GM21529 (cell line): ENCODE data around the gene RBM47.
"Not testable (repeated sequence)": the region's sequence is repeated elsewhere in the genome, so short reads cannot be mapped to it uniquely, and the experiment has no call there.

ENCODE experiments used
- ATAC-seq: cut with Tn5 transposase; IDR thresholded peaks from one replicate; pipeline ENCODE4 v1.9.1; 2021; ENCODE audit not compliant: unreplicated experiment

Gene RBM47

DNA sequence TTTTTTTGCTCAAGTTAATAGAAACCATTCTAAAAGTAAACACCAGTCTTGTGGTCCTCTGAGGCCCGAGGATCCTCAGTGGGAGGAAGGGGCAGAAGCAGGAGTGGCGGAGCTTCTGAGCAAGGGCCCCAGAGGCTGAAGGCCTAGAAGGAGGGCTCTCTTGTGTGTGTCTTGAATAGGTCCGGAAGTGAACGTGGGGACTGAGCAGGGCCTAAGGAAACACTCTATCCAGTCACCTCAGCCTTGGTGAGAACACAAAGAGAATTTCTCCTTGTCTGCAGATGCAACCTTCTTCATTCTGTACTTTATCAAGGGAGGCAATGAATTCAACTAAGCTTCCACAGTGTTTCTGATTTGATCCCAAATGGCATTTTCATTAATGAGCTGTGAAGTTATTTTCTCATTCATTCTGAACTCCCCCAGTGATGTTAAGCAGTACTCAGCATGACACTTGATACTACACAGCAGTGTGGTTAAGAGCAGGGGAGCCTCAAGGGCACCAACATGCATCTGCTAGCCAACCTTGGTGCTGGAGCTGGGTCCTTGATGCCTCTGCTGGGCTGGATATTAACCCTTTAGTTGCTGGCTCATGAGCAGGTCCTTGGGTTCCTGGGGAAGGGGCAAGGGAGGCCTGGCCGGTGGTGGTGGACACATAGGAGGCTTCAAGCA, 64.7 kb downstream of the RBM47 start:
- ATAC-seq, result no peak

DNA sequence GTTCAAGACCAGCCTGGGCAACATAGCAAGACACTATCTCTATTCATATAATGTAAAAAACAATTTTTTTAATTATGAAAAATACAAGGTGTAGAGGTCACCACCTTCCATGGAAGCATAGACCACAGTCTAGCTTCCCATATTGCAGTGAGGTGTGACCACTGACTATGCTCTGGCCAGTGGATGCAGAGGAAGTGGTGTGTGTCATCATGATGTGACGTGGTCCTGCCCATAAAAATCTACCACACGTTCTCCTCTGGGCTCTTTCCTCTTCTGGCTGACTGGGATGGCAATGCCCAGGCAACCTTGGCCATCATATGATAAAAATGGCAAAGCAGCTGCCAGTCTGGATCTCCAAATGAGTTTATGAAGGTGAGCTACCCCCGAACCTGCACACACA, 65.7 kb downstream of the RBM47 start:
- ATAC-seq, result no peak

DNA sequence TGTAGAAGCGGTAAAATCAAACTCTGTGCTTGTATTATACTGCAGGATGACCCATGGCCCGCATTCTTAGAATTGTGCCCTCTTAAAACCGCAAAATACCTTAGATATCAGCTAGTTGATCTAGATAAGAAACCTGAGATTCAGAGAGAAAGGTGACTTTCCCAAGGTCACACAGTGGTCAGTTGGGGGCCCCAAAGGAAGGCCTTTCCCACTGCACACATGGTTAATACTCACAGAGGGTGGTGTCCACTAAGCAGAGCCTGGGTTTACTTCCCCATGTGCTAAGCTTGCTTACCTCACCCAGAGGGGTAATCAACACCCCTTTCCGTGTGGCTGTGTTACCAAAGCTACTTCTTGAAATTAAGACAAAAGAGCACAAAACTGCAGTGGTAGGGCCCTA, 66.3 kb downstream of the RBM47 start:
- no peak for ATAC-seq

DNA sequence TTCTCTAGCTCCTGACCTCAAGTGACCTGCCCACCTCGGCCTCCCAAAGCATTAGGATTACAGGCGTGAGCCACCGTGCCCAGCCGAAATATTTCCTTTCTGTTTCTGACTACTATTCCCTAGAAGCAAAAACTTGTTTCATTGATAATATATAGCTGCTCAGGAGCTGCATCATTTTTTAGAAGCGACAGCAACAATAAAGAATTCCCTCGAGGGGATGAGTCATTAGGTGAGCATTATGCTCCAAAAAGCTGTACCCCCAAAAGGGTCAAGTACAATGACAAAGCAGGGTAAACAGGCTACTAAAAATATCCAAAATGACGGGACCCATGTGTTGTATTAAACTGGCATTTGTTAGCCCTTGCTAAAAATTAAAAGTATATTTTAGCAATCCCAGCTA, 67.0 kb downstream of the RBM47 start:
- ATAC-seq, result no peak

DNA sequence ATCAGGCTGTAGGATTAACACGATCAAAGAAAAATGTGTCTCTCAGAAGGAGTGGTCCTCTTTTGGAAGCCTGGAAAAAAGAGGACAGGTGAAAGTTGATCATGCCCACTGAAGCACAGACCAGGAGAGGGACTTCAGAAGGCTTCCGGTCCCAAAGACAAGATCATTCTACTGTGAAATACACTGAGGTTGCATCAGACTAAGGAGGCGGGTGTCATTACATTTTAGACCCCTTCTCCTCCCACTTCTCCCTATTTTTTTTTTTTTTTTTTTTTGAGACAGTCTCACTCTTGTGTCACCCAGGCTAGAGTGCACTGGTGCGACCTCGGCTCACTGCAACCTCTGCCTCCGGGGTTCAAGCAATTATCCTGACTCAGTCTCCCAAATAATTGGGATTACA, 67.5 kb downstream of the RBM47 start:
- no peak for ATAC-seq

DNA sequence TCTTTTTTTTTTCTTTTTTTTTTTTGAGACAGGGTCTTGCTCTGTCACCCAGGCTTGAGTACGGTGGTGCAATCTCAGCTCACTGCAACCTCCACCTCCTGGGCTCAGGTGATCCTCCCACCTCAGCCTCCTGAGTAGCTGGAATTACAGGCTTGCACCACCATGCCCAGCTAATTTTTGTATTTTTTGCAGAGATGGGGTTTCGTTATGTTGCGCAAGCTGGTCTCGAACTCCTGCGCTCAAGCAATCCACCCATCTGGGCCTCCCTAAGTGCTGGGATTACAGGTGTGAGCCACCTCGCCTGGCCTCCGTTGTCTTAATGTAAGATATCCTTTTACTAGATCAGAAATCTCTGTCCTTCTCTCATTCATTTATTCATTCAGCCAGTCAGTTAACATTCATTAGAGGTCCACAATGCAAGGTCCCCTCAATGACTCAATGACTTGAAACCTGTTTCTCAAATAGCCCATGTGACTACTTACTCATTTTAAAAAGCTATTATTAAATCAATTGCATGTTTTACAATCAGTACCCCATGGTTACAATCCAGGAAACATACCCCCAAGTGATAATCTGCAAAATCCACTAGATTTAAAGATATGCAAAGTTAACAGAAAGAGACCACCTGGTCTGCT, 68.0 kb downstream of the RBM47 start:
- ATAC-seq, result not testable (repeated sequence)

DNA sequence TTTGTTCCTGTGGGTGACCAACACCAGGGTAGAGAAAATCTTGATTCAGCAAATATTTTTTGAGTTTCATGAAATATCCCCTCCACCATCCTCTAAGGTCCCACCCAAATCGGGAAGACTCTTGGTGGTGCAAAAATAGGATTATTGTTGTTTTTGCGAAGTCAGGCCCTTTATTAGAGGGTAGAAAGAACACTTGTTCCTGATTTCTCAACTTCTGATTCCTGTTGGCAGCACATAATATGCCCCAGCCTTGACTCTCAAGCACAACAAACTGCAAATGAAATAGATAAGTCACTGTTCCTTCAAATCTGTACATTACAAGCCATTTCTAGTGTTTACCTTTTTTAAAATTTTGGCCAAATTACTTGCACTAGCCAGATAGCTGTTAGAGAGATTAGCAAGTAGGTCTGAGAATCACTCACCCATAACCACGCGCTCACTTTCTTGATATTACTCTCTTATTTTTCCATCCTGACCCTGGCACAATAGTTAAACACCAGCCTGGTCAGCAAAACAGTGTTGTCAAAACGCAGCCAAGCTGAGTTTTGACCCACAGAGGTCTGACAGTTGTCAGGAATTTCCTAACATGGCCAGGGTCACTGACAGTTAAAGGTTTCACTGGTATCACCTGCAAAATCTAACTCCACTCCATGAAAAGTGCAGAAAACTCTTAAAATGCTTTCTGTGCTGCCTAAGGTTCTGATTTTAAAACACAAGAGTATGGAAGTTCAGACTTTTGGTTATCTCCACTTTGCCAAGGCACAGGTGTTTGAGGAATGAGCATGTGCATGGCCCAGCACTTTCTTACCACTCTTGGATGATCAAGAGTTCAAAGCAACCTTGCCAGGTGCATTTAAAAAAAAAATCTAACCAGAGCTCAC, 69.8 kb downstream of the RBM47 start:
- peak; percentile 73 for ATAC-seq

DNA sequence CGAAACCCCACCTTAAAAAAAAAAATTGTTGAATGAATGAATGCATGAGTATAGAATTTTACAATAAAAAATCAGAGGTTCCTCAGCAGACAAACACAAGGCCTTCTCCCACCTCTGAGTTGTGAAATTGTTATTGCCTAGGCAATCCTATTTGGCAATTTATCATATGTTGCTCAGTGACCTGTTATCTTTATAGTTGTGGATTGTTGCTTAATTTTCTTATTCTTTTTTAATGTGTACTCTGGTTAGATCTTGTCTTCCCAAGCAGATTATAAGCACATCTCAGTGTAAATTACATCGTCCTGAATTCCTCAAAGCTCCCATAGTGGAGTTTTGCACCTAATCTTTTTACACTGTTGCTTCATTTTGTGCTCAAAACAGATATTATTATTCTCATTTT, 71.9 kb downstream of the RBM47 start:
- ATAC-seq, result no peak

DNA sequence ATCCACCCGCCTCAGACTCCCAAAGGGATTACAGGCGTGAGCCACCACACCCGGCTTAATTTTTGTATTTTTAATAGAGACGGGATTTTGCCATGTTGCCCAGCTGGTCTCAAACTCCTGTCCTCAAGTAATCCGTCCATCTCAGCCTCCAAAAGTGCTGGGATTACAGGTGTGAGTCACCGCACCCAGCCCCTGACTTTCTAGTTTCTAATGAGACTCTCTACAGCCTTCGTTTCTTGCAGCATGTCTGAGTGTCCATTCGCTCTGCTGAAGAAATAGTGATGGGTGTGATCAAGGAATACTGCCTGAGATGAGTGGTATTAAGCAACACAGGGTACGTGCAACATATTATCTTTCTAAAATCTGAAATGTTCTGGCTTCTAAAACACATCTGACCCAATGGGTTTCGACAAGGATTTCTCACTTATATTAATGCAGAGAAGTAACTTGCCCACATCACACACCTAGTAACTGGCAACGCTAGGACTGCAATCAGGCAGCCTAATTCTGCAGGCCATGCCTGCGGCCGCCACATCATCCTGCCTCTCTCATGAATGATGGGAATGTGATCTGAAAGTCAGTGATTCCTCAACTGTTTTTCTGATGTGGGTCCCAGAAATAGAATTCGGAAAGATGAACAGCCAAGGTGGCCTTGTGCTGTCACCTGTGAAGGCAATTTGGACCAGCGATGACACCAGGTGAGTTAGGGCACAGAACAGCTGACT, 74.3 kb downstream of the RBM47 start:
- ATAC-seq, result no peak

DNA sequence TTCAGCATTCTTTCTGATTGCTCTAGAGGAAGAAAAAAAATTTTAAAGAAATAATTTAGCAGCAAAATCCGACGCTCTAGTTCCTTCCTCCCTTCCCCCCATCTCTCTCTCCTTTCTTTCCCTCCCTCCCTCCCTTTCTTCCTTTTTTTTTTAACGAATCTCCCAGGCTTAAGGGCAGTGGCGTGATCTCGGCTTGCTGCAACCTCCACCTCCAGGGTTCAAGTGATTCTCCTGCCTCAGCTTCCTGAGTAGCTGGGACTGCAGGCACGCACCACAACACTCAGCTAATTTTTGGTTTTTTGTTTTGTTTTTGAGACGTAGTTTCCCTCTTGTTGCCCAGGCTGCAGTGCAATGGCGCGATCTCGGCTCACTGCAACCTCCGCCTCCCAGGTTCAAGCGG, 75.0 kb downstream of the RBM47 start:
- not testable (repeated sequence) for ATAC-seq

DNA sequence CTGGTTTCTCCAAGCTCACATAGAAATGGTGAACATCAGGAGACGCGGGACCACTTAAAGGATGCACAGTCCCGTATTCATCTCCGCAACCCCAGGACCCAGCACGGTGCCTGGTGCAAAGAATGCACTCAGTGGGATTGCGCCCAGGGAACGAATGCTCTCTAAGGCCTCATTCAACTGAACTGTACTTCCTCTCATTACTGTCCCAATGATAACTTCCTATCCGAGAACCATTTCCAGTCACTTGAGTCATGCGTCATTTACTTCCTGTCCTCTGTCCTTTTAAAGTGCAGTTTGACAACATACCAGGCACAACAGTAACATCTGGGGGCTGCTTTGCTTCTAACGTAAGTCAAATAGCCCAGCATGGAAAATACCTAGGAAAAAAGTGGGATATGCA, 75.7 kb downstream of the RBM47 start:
- no peak for ATAC-seq

DNA sequence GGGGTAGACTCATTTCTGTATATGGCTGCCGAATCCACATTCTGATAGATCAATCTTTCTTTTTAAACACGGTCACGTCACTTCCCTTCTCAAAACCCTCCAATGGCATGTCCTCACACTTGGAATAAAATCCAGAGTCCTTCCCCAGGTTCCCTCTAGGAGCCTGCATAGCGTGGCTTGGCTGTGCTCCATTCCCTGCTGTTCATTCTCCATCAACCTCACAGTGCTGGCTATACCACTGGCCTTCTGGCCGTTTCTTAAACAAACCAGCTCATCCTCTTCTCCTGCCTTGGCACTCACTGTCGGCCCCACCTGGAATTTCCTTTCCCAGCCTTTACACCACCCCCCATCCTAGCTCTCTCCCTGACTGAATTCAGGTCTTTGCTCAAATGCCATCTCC, 77.1 kb downstream of the RBM47 start:
- no peak for ATAC-seq

DNA sequence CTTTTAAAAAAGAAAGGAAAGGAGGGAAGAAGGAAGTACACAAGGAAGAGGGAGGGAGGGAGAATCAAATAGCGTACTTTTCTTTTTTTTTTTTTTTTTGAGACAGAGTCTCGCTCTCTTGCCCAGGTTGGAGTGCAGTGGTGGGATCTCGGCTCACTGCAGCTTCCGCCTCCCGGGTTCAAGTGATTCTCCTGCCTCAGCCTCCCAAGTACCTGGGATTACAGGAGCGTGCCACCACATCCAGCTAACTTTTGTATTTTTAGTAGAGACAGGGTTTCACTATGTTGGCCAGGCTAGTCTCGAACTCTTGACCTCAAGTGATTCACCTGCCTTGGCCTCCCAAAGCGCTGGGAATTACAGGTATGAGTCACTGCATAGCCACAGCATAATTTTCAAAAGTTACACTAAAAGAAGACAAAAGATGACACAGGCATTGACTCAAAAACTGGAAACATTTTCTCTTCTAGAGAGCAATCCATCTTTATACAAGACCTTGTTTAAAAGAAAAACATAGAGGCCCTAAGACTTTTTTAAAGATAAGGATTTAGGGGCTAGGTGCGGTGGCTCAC, 78.0 kb downstream of the RBM47 start:
- ATAC-seq, result not testable (repeated sequence)

DNA sequence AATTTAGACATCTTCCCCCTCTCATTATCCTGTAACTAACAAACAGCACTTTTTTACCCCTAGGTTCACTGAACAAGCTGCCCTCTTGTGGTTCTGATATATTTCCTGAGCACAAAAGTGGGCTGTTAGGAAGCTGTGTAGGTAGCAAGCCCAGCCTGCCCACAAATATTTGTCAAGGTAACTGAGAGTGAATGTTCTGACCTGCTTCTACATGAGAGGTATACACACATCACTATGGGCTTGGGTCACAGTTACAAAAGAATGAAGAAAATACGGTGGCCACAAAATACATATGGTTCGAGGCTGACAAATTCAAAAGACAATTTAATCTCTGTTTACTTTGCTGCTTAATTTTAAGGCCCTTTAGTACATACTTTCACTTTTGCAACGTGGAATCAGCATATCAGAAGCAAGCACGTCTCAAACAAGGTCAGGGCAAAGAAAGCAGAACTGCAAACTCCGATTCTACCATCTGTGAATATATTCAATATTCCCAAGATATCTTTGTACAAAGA, 78.7 kb downstream of the RBM47 start:
- ATAC-seq, result peak; percentile 74

DNA sequence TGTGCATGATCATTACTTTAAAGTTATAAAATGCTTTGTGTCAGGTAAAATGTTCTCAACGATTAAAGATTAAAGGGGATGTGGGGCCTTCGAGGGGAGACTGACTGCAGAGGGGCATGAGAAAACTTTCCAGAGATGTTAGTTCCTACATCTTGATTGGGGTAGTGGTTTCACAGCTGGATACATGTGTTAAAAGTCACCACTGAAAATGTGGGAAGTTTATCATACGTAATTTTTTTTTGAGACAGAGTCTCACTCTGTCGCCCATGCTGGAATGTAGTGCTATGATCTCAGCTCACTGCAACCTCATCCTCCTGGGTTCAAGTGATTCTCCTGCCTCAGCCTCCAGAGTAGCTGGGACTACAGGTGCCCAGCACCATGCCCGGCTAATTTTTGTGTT, 79.5 kb downstream of the RBM47 start:
- ATAC-seq, result no peak

DNA sequence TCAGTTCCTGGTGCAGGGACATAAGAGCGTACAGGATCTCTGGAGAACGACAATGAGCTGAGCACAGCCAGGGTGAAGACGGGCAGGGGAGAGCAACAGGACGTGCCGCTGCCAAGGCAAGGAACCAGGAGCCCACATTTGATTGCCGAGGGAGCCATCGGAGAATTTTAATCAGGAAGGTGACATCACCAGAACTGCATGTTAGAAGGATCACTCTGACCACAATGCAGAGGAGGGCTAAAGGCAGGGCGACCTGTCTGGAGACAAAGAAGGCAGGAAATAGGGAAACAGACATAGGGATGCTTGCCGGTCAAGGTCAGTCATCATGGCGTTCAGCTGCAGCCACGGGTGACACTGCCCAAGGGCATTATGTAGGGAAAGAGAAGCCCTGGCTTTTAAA, 81.4 kb downstream of the RBM47 start:
- ATAC-seq, result no peak

DNA sequence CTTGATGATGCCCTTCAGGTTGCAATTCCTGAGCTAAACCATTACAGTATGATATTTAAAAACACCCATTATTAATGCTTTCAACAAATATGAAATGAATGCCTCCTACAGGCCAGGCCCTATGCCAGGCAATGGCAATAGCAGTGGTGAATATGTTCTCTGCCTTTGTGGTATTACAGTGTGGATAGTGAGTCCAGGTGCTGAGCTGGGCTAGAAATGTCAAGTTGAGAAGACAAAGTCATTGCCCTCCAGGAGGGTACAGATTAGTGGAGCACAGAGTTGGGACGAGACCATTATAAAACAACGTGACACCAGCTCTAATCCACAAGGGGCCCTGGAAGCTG, 81.9 kb downstream of the RBM47 start:
- no peak for ATAC-seq

DNA sequence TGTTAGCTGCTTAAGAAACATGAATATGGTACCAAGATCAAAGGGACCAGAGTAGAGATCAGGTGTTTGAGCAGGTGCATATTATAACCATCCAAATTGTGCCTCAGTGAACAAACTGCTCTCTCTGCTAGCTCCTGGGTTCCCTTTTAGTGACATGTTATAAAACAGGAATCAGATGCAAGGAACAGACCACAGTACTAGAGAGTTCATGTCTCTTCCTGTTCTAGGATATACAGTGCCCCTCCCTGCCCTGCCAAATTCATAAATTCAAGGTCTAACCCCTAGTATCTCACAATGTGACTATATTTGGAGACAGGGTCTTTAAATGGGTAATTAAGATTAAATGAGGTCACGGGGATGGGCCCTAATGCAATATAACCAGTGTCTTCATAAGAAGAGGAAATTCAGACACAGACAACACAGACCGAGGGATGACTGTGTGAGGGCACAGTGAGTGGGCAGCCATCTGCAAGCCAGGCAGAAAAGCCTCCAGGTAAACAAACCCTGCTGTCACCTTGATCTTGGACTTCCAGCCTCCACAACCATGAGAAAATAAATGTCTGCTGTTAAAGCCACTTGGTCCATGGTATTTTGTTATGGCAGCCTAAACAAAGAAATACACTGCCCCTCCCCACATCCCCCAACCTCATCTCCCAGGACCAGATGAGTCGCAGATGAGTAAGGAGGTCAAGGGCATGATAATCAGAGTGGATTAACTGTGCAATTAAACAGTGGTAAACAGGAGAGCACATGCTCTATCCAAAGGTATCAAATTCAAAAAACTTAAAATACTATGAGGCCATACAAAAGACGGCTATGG, 82.5 kb downstream of the RBM47 start:
- ATAC-seq, result no peak

DNA sequence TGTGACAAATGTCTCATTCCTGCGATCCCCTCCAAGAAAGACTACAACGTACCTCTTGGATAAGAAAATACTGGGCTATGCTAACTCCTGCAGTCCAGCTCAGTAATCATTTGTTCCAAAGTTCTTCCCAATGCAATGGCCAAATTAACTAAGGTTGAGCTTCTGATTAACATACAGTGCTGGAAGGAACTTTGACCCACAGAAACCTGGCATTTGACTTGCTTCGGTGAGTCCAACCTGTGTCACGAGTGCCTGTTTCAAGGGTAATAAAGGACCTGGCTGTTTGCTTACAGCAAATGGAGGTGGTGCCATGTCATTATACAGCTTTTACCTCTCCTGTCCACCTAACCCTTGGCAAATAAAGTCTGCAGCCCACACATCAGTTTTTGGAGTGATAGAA, 83.2 kb downstream of the RBM47 start:
- no peak for ATAC-seq

DNA sequence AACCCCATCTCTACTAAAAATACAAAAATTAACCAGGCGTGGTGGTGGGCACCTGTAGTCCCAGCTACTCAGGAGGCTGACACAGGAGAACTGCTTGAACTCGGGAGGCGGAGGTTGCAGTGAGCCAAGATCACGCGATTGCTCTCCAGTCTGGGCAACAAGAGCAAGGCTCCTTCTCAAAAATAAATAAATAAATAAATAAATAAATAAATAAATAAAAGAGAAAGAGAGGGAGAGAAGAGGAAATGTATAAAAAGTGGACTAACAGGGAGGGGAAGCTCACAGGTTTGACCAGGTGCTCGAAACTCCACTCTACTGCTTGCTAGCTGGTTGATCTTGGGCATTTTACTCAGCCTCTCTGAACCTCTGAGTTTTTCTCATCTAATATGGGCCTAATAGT, 84.2 kb downstream of the RBM47 start:
- ATAC-seq, result not testable (repeated sequence)
